CD4-positive, alpha-beta T cell treated with Interleukin-17A for 4 hours (primary cell): ENCODE results near the gene ISCA2.
A peak's percentile ranks its signal among the peaks of the same experiment; 100 is the strongest.
"Not testable (repeated sequence)": the region's sequence is repeated elsewhere in the genome, so short reads cannot be mapped to it uniquely, and the experiment has no call there.

ENCODE experiments used
- DNase-seq: peaks from one replicate; pipeline ENCODE4 v3.0.0-alpha.2; 2020; ENCODE audit warnings: mixed read lengths

Gene ISCA2, protein sequence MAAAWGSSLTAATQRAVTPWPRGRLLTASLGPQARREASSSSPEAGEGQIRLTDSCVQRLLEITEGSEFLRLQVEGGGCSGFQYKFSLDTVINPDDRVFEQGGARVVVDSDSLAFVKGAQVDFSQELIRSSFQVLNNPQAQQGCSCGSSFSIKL

DNA sequence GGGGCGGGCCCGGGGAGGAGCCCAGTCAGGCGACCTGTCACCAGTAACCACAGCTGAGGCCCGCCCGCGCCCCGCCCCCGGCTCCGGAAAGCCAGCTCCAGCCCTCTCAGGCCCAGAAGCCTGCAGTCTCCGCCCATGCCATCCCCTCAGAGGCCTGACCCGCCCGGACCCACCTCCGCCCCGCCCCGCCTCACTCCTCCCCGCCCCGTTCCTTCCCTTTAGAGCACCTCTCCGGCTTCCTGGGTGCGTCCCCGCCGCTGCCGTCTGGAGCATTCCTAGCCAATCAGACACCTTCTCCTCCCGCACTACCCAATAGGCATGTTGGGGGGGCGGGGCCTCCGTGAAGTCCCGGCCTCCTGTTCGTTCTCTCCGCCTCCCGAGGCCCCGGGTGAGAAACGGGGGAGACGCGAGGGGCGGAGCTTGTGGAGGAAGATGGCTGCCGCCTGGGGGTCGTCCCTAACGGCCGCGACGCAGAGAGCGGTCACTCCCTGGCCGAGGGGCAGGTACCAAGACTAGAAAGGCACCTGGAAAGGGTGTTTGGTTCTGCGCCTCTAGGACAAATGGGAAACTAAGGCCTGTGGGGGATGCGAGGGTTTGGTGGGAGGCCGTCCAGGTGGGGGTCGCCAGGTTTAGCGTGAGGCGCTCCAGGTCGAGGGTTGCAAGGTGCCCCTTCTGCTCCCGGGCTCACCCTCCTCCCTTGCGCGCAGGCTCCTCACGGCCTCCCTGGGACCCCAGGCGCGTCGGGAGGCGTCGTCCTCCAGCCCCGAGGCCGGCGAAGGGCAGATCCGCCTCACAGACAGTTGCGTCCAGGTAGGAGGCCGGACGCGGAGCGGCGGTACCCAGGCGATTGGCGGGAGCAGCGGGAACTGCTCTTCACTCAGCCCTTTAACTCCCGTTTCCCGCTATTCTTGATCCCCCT, at the start of gene ISCA2:
TSS of gene ISCA2 (plus strand) at position 423 of the 919 bp plus-strand sequence. CDS start at position 433, 10 bp downstream.
- DNase-seq, result peak; percentile 100

DNA sequence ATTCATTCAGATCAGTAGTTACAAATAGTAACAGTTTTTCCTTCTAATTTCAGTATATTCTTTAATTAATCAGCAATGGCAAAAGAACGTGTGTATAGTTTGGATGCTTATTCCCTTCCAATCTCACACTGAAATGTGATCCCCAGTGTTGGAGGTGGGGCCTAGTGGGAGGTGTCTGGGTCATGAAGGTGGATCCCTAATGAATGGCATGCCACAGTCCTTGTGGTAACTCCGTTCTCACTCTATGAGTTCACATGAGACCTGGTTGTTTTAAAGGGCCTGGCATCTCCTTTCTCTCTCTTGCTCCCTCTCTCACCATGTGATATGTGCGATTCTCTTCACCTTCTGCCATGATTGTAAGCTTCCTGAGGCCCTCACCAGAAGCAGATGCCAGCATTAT, 48.7 kb upstream of the ISCA2 start:
- no peak for DNase-seq

- DNase-seq, result not testable (repeated sequence)
Measured at GRCh38 chr14:74454397-74454796, 39.2 kb upstream of the ISCA2 start.

DNA sequence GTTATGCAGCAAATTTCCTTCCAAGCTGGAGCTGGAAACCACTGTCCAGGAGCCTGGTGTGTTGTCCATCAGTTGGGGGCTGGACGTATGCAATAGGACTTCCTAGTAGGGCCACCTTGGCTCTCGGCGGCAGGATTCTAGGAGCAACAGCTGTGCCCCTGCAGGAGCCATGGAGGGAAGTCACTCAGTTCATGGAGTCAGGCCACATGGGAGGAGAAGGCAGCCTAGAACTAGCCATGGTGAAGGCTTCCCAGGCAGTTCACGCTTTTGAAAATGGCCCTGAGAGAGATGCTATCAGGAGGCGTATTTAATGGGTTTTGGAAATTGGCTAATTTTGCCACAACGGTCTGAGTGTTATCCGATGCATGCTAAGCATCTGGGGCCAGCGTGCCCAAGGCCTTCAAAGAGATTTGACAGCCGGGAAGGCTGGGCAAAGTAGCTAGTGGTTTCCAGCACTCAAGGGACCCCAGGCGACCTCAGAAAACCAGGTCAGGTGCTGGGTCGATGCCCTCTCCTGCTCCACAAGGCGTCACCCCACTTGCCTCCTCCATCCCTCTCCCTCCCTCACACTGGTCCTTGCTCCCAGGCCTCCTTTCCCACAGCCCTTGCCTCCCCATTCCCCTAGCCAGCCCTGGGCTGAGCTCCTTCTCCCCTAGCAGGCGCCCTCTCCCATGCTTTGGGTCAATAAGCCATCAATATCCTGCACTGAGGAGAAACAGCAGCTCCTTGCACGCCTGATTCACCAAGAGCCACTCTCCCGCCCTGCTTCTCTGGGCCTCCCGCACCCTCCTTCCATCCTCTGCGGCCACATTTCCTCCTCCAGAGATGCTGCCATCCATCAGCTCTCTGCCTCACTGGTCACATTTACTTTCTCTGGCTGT, 36.6 kb upstream of the ISCA2 start:
- no peak for DNase-seq

- no peak for DNase-seq
Measured at GRCh38 chr14:74457565-74457895, 36.0 kb upstream of the ISCA2 start.

DNA sequence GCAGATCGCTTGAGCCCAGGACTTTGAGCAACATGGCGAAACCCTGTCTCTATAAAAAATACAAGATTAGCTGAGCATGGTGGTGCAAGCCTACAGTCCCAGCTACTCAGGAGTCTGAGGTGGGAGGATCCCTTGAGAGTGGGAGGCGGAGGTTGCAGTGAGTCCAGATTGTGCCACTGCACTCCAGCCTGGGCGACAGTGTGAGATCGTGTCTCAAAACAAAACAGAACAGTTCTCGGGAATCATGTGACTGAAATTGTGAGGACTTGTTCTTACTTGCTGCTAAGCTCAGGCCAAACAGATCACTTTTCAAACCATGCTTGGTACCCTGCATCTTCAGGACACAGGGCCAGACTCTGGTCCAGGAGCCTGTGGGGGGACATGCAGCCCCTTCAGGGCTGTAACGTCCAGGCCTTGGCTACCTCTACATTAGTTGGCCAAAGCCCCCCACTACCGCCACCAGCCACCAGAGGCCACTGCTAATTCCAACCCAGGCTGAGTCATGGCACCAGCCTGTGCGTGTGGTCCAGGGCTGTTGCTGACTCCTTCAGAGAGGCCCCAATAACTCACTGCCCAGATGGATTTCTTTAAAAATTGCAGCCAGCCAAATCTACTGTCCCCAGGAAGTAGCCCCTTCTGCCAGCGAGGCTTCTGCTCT, 34.1 kb upstream of the ISCA2 start:
- peak; percentile 30 for DNase-seq

- no peak for DNase-seq
Measured at GRCh38 chr14:74459976-74460375, 33.6 kb upstream of the ISCA2 start.

DNA sequence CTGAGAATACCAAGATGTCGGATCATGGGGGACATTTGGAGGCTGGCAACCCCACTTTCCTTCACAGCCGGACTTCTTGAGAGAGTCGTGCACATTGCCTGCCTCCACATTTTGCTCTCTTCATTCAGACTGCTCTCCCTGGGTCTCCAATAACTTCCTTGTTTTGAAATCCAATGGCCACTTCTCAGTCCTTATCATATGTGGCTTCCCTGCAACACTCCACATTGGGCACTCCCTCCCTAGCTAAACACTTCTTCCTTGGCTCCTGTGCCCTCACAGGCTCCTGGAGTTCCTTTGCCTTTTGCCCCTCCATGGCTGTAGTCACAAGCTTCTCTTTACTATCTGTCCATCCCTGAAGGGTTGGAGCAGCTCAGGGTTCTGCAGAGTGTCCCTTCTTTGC, 30.6 kb upstream of the ISCA2 start:
- DNase-seq, result no peak

DNA sequence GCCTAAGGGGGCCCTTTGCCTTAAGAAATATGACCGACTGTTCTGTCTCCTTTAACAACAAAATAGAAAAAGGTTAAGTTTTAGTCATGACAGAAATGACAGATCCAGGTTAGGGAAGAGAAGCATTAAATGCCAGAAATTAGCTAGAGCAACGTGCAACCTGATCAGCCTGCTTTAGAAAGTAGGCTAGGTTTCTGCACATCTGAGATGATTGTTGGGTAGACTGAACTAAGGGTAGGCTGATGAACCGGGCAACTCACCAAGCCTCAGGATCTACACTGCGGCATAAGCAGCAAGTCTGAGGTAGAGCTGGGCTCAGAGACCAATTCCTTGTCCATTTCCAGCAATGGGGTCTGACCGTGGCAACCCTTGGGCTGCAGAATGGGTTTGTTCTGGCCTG, 29.9 kb upstream of the ISCA2 start:
- no peak for DNase-seq

DNA sequence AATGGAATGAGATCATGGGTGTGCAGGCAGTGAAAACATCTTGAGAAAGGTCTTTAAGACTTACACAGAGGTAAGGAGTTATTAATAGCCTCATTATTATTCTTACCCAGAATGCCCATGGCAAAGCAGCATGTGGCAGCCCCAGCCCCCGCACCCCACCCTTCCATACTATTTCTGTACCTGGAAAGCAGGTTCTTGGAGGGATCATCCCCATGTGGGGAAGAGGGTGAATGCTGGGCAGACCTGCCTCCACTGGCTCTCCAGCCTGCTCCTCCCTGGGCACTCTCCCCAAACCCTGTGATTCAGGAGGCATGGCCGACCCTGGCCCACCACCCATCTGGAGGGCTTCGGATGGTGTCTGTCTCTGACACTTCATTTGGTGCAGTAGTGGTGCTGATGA, 28.8 kb upstream of the ISCA2 start:
- no peak for DNase-seq

GRCh38 chr14:74465335-74465734, 28.2 kb upstream of the ISCA2 start:
- no peak for DNase-seq

DNA sequence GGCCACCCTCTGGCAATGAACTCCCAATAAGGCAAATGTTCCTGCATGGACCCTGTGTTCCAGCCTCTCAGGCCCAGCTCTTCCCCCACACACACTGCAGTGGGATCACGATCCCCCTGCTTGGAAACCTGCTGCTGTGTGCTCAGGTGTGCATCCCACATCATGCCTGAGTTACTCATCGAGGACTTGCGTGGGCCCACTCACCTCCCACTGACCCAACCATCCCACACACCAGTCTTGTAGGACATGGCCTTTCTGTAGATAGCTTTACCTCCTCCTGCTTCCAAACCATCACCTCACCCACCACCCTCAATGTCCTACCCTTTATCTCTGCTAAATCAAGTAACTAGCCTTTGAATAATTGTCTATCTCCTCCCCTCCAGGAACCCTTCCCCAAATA, 25.1 kb upstream of the ISCA2 start:
- no peak for DNase-seq

- no peak for DNase-seq
Measured at GRCh38 chr14:74469548-74470518, 23.7 kb upstream of the ISCA2 start.

- no peak for DNase-seq
Measured at GRCh38 chr14:74472601-74473000, 21.0 kb upstream of the ISCA2 start.

- DNase-seq, result no peak
Measured at GRCh38 chr14:74474376-74474775, 19.2 kb upstream of the ISCA2 start.

- DNase-seq, result no peak
Measured at GRCh38 chr14:74475678-74476077, 17.9 kb upstream of the ISCA2 start.

DNA sequence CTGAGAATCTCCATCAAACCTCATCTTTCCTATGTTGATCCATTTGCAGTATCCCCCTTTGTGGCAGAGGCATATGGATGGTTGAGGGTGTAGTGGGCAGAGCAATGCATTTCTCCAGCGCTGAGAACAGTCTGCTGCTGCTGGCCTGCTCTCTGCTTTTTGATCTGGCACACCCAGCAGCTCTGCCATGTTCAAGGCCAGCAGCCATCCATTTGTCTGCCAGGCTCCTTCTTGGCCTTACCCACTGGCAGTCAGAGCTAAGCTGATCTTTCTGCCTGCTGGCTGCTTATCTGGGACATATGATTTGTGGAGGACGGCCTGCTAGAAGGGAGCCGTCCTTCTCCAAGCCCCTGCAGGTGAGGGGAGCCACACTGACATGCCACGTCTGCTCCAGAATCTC, 17.5 kb upstream of the ISCA2 start:
- DNase-seq, result no peak

DNA sequence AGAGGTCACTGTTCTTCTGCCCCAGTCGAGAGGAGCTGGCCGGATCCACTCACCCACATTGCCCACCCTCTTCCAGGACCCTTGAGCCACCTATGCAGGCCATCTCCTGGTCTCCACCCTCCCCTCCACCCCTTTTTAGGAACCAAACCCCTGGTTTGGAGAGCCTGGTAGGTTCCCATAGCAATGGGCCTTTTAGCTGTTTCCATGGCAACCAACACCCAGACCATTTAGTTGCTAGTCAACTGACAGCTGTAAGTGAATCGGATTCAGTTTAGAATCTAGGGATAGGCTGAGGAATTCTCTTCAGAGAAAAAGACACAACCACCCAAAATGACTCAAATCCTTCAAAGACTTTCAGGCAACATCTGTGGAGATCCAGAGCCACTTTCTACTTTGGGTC, 17.0 kb upstream of the ISCA2 start:
- DNase-seq, result no peak

DNA sequence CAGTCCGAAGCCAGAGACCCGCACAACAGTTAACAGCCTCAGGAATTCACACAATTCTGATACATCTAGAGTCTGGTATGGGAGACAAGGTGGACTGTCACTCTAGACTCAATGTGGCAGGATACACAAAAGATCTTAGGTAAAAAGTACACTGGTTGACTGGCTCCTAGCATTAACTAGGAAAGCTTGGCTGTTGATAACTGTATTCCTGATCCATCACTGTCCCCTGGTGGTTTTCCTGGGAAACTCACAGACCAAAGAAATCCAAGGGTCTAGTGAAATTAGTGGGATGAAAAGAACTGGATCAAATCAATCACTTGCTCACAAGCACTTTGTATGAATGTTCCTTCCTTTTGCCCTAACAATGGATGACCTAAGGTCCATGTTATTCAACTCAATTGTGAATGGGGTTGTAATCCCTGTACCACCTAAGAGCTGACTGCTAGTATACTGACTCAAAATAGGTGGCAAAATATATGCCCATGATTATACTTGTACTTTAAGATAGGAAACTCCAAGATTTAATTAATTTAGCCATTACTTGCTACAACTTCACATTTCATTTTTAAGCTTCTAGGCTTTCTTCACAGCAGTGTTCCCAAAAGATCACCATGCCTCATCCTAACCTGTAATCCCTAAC, 14.4 kb upstream of the ISCA2 start:
- DNase-seq, result no peak

- no peak for DNase-seq
Measured at GRCh38 chr14:74480046-74480445, 13.5 kb upstream of the ISCA2 start.

GRCh38 chr14:74482571-74482970, 11.0 kb upstream of the ISCA2 start:
- no peak for DNase-seq
